HEK293 (cell line): ENCODE results near the gene GMDS.

Experiments
- CTCF ChIA-PET: fragments of 350-600 bp; formaldehyde crosslinking; extraction: SDS; loops from one replicate; lab custom pipeline; 2021; ENCODE audit warnings: antibody characterized with exemption; lab: Yijun Ruan, JAX
- POLR2A ChIA-PET: fragments of 300-600 bp; formaldehyde crosslinking; extraction: SDS; loops from one replicate; lab custom pipeline; 2020; ENCODE audit warnings: antibody characterized with exemption, inconsistent platforms; lab: Yijun Ruan, JAX
- H3K27ac ChIP-seq: fragments of 200-500 bp; sonication (Bioruptor generic); 2 replicates; pipeline ENCODE4 v1.5.1; 2014; ENCODE audit warnings: low read depth, low read length, control low read depth, inconsistent platforms; ENCODE audit errors: extremely low read depth
- H3K36me3 ChIP-seq, 2 experiments: fragments of 200-500 bp in 1 of 2; sonication (Bioruptor generic) in 1 of 2; 1 replicate in 1 of 2; 2 replicates in 1 of 2; pipeline ENCODE4 v1.5.1; 2014 to 2017; ENCODE audit warnings: inconsistent platforms in 2 of 2, low read length in 2 of 2; ENCODE audit not compliant: control insufficient read depth in 2 of 2, insufficient read depth in 1 of 2
- H3K4me1 ChIP-seq: fragments of 200-500 bp; sonication (Bioruptor generic); 2 replicates; pipeline ENCODE4 v1.5.1; 2014; ENCODE audit warnings: mild to moderate bottlenecking, low read length, inconsistent platforms; ENCODE audit not compliant: control insufficient read depth, insufficient read depth
- H3K4me3 ChIP-seq: 2 replicates; pipeline ENCODE4 v1.5.1; 2011; ENCODE audit warnings: low read depth, mild to moderate bottlenecking, control low read depth, low read length, moderate library complexity
- H3K9me3 ChIP-seq: fragments of 200-500 bp; sonication (Bioruptor generic); 2 replicates; pipeline ENCODE4 v1.5.1; 2014; ENCODE audit warnings: low read depth, low read length, inconsistent platforms; ENCODE audit not compliant: control insufficient read depth, insufficient read depth
- CTCF ChIP-seq: fragments of 450-650 bp; formaldehyde crosslinking; IDR thresholded peaks from 2 replicates; pipeline ENCODE4 v1.5.1; 2016; ENCODE audit warnings: missing biosample characterization, missing genetic modification characterization
- EGR2 ChIP-seq: fragments of 450-650 bp; formaldehyde crosslinking; IDR thresholded peaks from 2 replicates; pipeline ENCODE4 v1.5.1; 2016; ENCODE audit warnings: low read depth, missing biosample characterization, missing genetic modification characterization
- HIC1 ChIP-seq: fragments of 450-650 bp; formaldehyde crosslinking; IDR thresholded peaks from 2 replicates; pipeline ENCODE4 v1.5.1; 2016; ENCODE audit warnings: missing biosample characterization, missing genetic modification characterization
- SCRT2 ChIP-seq: fragments of 450-650 bp; formaldehyde crosslinking; IDR thresholded peaks from 2 replicates; pipeline ENCODE4 v1.5.1; 2016; ENCODE audit warnings: missing biosample characterization, missing genetic modification characterization
- SETDB1 ChIP-seq: IDR thresholded peaks from one replicate; pipeline ENCODE4 v1.6.1; 2017; ENCODE audit warnings: mild to moderate bottlenecking, low read length, moderate library complexity, mixed read lengths; ENCODE audit not compliant: insufficient read length
- ZBTB48 ChIP-seq: fragments of 450-650 bp; formaldehyde crosslinking; IDR thresholded peaks from 2 replicates; pipeline ENCODE4 v1.5.1; 2016; ENCODE audit warnings: missing biosample characterization, missing genetic modification characterization
- ZNF155 ChIP-seq: fragments of 450-650 bp; formaldehyde crosslinking; IDR thresholded peaks from 2 replicates; pipeline ENCODE4 v1.5.1; 2016; ENCODE audit warnings: missing biosample characterization, missing genetic modification characterization
- ZNF433 ChIP-seq: fragments of 450-650 bp; formaldehyde crosslinking; IDR thresholded peaks from 2 replicates; pipeline ENCODE4 v1.5.1; 2016; ENCODE audit warnings: missing biosample characterization, missing genetic modification characterization, low read depth
- ZNF521 ChIP-seq: fragments of 450-650 bp; formaldehyde crosslinking; IDR thresholded peaks from 2 replicates; pipeline ENCODE4 v1.5.1; 2017; ENCODE audit warnings: missing biosample characterization, mild to moderate bottlenecking, missing genetic modification characterization
- ZNF600 ChIP-seq: fragments of 450-650 bp; formaldehyde crosslinking; IDR thresholded peaks from 2 replicates; pipeline ENCODE4 v1.5.1; 2016; ENCODE audit warnings: missing biosample characterization, missing genetic modification characterization
- ZNF658 ChIP-seq: fragments of 450-650 bp; formaldehyde crosslinking; IDR thresholded peaks from 2 replicates; pipeline ENCODE4; 2016; ENCODE audit warnings: missing biosample characterization, missing genetic modification characterization
- ZNF707 ChIP-seq: fragments of 450-650 bp; formaldehyde crosslinking; IDR thresholded peaks from 2 replicates; pipeline ENCODE4 v1.5.1; 2016; ENCODE audit warnings: missing biosample characterization, missing genetic modification characterization
- ZNF776 ChIP-seq: fragments of 450-650 bp; formaldehyde crosslinking; IDR thresholded peaks from 2 replicates; pipeline ENCODE4 v1.5.0; 2017; ENCODE audit warnings: missing biosample characterization, missing genetic modification characterization, borderline replicate concordance
- TF ChIP-seq, protein P1 (sequence below): fragments of 450-650 bp; formaldehyde crosslinking; IDR thresholded peaks from 2 replicates; pipeline ENCODE4 v1.5.1; 2016; ENCODE audit warnings: missing biosample characterization, missing genetic modification characterization
- TF ChIP-seq, protein P2 (sequence below): fragments of 450-650 bp; formaldehyde crosslinking; IDR thresholded peaks from 2 replicates; pipeline ENCODE4 v1.5.1; 2016; ENCODE audit warnings: missing biosample characterization, missing genetic modification characterization
- TF ChIP-seq, protein P3 (sequence below): fragments of 450-650 bp; formaldehyde crosslinking; IDR thresholded peaks from 2 replicates; pipeline ENCODE4 v1.5.1; 2016; ENCODE audit warnings: missing biosample characterization, missing genetic modification characterization
- TF ChIP-seq, protein P4 (sequence below): fragments of 450-650 bp; IDR thresholded peaks from 2 replicates; pipeline ENCODE4 v1.5.1; 2018; ENCODE audit warnings: missing biosample characterization, mild to moderate bottlenecking, missing genetic modification characterization

The GMDS gene

GRCh38 chr6:1658212-1659005, 587.0 kb downstream of the GMDS start:
- CTCF ChIA-PET: no interaction called here

DNA sequence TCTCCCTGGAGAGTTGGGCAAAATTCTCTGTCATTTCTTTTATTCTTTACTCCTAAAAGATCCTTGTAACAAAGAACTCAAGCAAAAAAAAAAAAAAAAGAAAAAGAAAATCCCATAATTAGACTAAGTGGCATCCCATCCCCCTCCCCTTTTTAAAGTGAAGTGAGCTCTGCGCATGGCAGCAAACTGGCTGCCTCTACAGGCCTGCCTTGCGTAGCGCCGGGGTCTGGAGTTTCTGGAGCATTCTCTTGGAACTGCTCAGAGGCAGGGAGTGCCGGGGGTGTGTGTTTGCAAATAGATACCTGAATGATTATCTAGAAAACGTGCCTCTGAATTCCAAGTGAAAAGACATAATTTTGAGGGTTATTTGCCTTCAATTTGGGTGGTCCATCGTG, 587.6 kb downstream of the GMDS start:
- 0 out of 2 replicates have a peak, but pooled peaks cover 5% of the 10 kb centered on the region for H3K4me1 ChIP-seq
- ChIA-PET POLR2A (no interaction called here), CTCF (no interaction called here)
- no peak overlapping the region for H3K4me3 ChIP-seq
- H3K36me3 ChIP-seq: no peaks in the 10 kb centered on the region
- no peaks in the 10 kb centered on the region for H3K9me3 ChIP-seq
- no peak for TF ChIP-seq ZNF658
- no peak for TF ChIP-seq ZBTB48 (tag by site-specific recombination)
- TF ChIP-seq, protein P1, sequence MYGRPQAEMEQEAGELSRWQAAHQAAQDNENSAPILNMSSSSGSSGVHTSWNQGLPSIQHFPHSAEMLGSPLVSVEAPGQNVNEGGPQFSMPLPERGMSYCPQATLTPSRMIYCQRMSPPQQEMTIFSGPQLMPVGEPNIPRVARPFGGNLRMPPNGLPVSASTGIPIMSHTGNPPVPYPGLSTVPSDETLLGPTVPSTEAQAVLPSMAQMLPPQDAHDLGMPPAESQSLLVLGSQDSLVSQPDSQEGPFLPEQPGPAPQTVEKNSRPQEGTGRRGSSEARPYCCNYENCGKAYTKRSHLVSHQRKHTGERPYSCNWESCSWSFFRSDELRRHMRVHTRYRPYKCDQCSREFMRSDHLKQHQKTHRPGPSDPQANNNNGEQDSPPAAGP: no peak
- TF ChIP-seq ZNF155 (tag by site-specific recombination): no peak
- no peak for TF ChIP-seq HIC1
- TF ChIP-seq, all 188 proteins: peak for 0
- no peak overlapping the region; the same call in 1 of the 2 replicates for H3K27ac ChIP-seq

More at GRCh38 chr6:1658212-1659005, 587.0 kb downstream of the GMDS start:
- Histone ChIP-seq H3K9me3 (no peaks in the 10 kb centered on the region), H3K27ac (no peak overlapping the region), H3K36me3 (no peaks in the 10 kb centered on the region), H3K4me1 (0 out of 2 replicates have a peak, but pooled peaks cover 5% of the 10 kb centered on the region), H3K4me3 (no peak overlapping the region)
- no peak for TF ChIP-seq SCRT2 (tag by site-specific recombination)
- TF ChIP-seq, protein P2, sequence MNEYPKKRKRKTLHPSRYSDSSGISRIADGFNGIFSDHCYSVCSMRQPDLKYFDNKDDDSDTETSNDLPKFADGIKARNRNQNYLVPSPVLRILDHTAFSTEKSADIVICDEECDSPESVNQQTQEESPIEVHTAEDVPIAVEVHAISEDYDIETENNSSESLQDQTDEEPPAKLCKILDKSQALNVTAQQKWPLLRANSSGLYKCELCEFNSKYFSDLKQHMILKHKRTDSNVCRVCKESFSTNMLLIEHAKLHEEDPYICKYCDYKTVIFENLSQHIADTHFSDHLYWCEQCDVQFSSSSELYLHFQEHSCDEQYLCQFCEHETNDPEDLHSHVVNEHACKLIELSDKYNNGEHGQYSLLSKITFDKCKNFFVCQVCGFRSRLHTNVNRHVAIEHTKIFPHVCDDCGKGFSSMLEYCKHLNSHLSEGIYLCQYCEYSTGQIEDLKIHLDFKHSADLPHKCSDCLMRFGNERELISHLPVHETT (tag by site-specific recombination): no peak
- TF ChIP-seq ZNF521 (tag by site-specific recombination): no peak
- TF ChIP-seq CTCF (tag by site-specific recombination): no peak
- no peak for TF ChIP-seq ZNF707
- no peak for TF ChIP-seq ZNF776 (tag by site-specific recombination)
- POLR2A ChIA-PET: no interaction called here

DNA sequence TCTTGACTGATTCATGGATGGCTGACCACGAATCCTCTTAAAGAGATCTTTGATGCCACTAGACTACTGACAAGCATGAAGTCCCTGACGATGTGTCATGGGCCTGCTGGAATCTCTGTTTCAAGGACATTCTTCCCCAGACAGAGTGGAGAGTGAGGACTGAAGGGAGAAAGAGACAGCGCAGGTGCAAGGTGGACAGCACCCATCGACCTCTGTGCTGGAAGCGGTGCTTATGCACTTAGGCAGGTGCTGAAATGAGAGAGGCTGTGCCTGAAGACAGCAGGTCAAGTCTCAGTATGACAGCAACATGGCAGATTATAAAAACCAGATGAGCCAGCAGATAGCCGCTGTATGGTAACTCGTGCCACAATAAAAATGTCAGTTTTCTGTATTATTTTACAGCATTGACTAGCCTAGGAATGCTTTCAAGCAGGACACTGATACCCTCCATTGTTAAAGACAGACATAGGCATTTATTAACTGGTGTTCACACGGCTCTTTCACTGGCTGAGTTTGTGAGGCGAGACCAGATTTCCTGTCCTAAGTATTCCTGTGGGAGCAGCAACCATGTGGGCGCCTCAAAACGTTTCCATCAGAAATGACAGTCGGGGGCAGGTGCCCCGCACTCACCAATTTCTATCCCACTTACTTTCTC, 588.2 kb downstream of the GMDS start:
- no peaks in the 10 kb centered on the region for H3K9me3 ChIP-seq
- peak overlapping the region; percentile 18; the same call in 1 of the 2 replicates for H3K27ac ChIP-seq
- H3K36me3 ChIP-seq: no peaks in the 10 kb centered on the region
- POLR2A ChIA-PET: no interaction called here
- no peak overlapping the region for H3K4me3 ChIP-seq
- 0 out of 2 replicates have a peak, but pooled peaks have one; percentile 12 for TF ChIP-seq EGR2 (tag by site-specific recombination)
- TF ChIP-seq, protein P3, sequence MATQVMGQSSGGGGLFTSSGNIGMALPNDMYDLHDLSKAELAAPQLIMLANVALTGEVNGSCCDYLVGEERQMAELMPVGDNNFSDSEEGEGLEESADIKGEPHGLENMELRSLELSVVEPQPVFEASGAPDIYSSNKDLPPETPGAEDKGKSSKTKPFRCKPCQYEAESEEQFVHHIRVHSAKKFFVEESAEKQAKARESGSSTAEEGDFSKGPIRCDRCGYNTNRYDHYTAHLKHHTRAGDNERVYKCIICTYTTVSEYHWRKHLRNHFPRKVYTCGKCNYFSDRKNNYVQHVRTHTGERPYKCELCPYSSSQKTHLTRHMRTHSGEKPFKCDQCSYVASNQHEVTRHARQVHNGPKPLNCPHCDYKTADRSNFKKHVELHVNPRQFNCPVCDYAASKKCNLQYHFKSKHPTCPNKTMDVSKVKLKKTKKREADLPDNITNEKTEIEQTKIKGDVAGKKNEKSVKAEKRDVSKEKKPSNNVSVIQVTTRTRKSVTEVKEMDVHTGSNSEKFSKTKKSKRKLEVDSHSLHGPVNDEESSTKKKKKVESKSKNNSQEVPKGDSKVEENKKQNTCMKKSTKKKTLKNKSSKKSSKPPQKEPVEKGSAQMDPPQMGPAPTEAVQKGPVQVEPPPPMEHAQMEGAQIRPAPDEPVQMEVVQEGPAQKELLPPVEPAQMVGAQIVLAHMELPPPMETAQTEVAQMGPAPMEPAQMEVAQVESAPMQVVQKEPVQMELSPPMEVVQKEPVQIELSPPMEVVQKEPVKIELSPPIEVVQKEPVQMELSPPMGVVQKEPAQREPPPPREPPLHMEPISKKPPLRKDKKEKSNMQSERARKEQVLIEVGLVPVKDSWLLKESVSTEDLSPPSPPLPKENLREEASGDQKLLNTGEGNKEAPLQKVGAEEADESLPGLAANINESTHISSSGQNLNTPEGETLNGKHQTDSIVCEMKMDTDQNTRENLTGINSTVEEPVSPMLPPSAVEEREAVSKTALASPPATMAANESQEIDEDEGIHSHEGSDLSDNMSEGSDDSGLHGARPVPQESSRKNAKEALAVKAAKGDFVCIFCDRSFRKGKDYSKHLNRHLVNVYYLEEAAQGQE (tag by site-specific recombination): peak; percentile 91
- TF ChIP-seq ZNF600 (tag by site-specific recombination): 0 out of 2 replicates have a peak, but pooled peaks have one; percentile 22
- no peak for TF ChIP-seq SETDB1
- no peak for TF ChIP-seq ZNF433 (tag by site-specific recombination)
- TF ChIP-seq, protein P4, sequence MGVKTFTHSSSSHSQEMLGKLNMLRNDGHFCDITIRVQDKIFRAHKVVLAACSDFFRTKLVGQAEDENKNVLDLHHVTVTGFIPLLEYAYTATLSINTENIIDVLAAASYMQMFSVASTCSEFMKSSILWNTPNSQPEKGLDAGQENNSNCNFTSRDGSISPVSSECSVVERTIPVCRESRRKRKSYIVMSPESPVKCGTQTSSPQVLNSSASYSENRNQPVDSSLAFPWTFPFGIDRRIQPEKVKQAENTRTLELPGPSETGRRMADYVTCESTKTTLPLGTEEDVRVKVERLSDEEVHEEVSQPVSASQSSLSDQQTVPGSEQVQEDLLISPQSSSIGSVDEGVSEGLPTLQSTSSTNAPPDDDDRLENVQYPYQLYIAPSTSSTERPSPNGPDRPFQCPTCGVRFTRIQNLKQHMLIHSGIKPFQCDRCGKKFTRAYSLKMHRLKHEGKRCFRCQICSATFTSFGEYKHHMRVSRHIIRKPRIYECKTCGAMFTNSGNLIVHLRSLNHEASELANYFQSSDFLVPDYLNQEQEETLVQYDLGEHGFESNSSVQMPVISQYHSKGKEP (tag by site-specific recombination): no peak
- TF ChIP-seq, all 188 proteins: peak for 3
- CTCF ChIA-PET: no interaction called here
- 0 out of 2 replicates have a peak, but pooled peaks cover 5% of the 10 kb centered on the region for H3K4me1 ChIP-seq
